Hepatocyte (in vitro differentiated cells): ENCODE results near the gene ANKRD30A. TPM values are rescaled to one million over a fixed set of nuclear protein-coding genes. Genes with fewer than 3 reads are reported as not detected.
"Not testable (repeated sequence)": the region's sequence is repeated elsewhere in the genome, so short reads cannot be mapped to it uniquely, and the experiment has no call there.

Source experiments
- DNase-seq: peaks from one replicate; pipeline ENCODE4 v3.0.0-alpha.2; 2016; ENCODE audit warnings: low spot score
- H2AFZ ChIP-seq: fragments of 200-600 bp; sonication (generic); 2 replicates; pipeline ENCODE4 v1.6.0; 2016; ENCODE audit warnings: antibody characterized with exemption, mild to moderate bottlenecking
- H3K27ac ChIP-seq: fragments of 200-600 bp; sonication (generic); 2 replicates; pipeline ENCODE4 v1.5.1; 2016; ENCODE audit warnings: mild to moderate bottlenecking
- H3K27me3 ChIP-seq: fragments of 200-600 bp; sonication (generic); 2 replicates; pipeline ENCODE4 v1.6.1; 2016
- H3K36me3 ChIP-seq: fragments of 200-600 bp; sonication (generic); replicated peaks from 2 replicates; pipeline ENCODE4 v1.5.1; 2016; ENCODE audit warnings: low read depth; ENCODE audit not compliant: insufficient read depth
- H3K4me1 ChIP-seq: fragments of 200-600 bp; sonication (generic); 2 replicates; pipeline ENCODE4 v1.5.1; 2016; ENCODE audit warnings: mild to moderate bottlenecking, moderate library complexity; ENCODE audit not compliant: insufficient read depth
- H3K4me2 ChIP-seq: fragments of 200-600 bp; sonication (generic); 2 replicates; pipeline ENCODE4 v1.6.0; 2016
- H3K4me3 ChIP-seq: fragments of 200-600 bp; sonication (generic); 2 replicates; pipeline ENCODE4 v1.5.1; 2016; ENCODE audit warnings: mild to moderate bottlenecking
- H3K79me2 ChIP-seq: fragments of 200-600 bp; sonication (generic); 2 replicates; pipeline ENCODE4 v1.6.0; 2017; ENCODE audit warnings: mild to moderate bottlenecking
- H3K9me2 ChIP-seq: fragments of 200-600 bp; sonication (generic); replicated peaks from 2 replicates; pipeline ENCODE4 v1.6.0; 2017; ENCODE audit warnings: mild to moderate bottlenecking; ENCODE audit not compliant: insufficient read depth
- H3K9me3 ChIP-seq: fragments of 200-600 bp; sonication (generic); 2 replicates; pipeline ENCODE4 v1.5.1; 2016; ENCODE audit warnings: low read depth, mild to moderate bottlenecking
- H4K20me1 ChIP-seq: fragments of 200-600 bp; sonication (generic); 2 replicates; pipeline ENCODE4 v1.6.0; 2016; ENCODE audit warnings: mild to moderate bottlenecking; ENCODE audit not compliant: insufficient read depth, poor library complexity, severe bottlenecking
- CTCF ChIP-seq: fragments of 200-600 bp; sonication (generic); IDR thresholded peaks from 2 replicates; pipeline ENCODE4 v1.5.1; 2016; ENCODE audit warnings: antibody characterized with exemption, mild to moderate bottlenecking; ENCODE audit not compliant: poor library complexity
- EZH2 ChIP-seq: fragments of 200-600 bp; sonication (generic); IDR thresholded peaks from 2 replicates; pipeline ENCODE4 v1.6.1; 2016; ENCODE audit warnings: antibody characterized with exemption, mild to moderate bottlenecking, borderline replicate concordance
- EZH2phosphoT487 ChIP-seq: fragments of 200-600 bp; sonication (generic); IDR thresholded peaks from one replicate; pipeline ENCODE4 v1.6.1; 2018; ENCODE audit warnings: antibody characterized with exemption, mild to moderate bottlenecking, low read depth, moderate library complexity; ENCODE audit not compliant: unreplicated experiment, severe bottlenecking
- WGBS: methylation state at CpG from one replicate; pipeline ENCODE4 v1.1.6; 2016; ENCODE audit warnings: low lambda C conversion rate; ENCODE audit errors: missing lambda C conversion rate; 5-methylcytosine and 5-hydroxymethylcytosine counted together
- polyA plus RNA-seq: library from polyadenylated mRNA; unstranded; fragments of >200 nt; fragmentation: Nextera tagmentation; extraction: Ambion mirVana; gene quantifications from 2 replicates; pipeline ENCODE4 v1.2.1, GENCODE V29; 2016
- total RNA-seq: library from RNA; depleted of rRNA; stranded (reverse); fragments of >200 nt; gene quantifications from 2 replicates; pipeline ENCODE4 v1.2.3, GENCODE V29; 2014

The ANKRD30A gene
- total and polyA plus RNA-seq, 2 experiments from 2014 or later, result not detected

- DNase-seq, result no peak
- H3K79me2 ChIP-seq, result no peaks in the 10 kb centered on the region
- no peaks in the 10 kb centered on the region for H3K9me3 ChIP-seq
- 57% methylated on average over 5 of the region's 5 CpGs for WGBS
- TF ChIP-seq CTCF (no peak), EZH2phosphoT487 (no peak), EZH2 (no peak)
- no peak overlapping the region for H3K4me2 ChIP-seq
- no peak overlapping the region for H2AFZ ChIP-seq
- no peaks in the 10 kb centered on the region for H3K9me2 ChIP-seq
- no peak overlapping the region for H3K27ac ChIP-seq
- H4K20me1 ChIP-seq, result no peaks in the 10 kb centered on the region
- H3K36me3 ChIP-seq, result no peaks in the 10 kb centered on the region
- no peaks in the 10 kb centered on the region for H3K27me3 ChIP-seq
- no peak overlapping the region for H3K4me3 ChIP-seq
- no peaks in the 10 kb centered on the region for H3K4me1 ChIP-seq
Observed at GRCh38 chr10:37146443-37146842, 21.0 kb downstream of the ANKRD30A start.

GRCh38 chr10:37162430-37162829 is 37.0 kb downstream of the ANKRD30A start:
- not testable (repeated sequence) for H3K4me1 ChIP-seq, H3K27me3 ChIP-seq, H3K79me2 ChIP-seq, H2AFZ ChIP-seq, H3K36me3 ChIP-seq, H3K4me3 ChIP-seq, H3K27ac ChIP-seq, H3K9me2 ChIP-seq, H4K20me1 ChIP-seq, H3K4me2 ChIP-seq, H3K9me3 ChIP-seq, DNase-seq
- WGBS, result 69% methylated on average over 4 of the region's 4 CpGs

- H2AFZ ChIP-seq, H3K79me2 ChIP-seq, DNase-seq, H3K27me3 ChIP-seq, H3K4me1 ChIP-seq, H4K20me1 ChIP-seq, H3K9me3 ChIP-seq, H3K4me2 ChIP-seq, H3K36me3 ChIP-seq, H3K4me3 ChIP-seq, H3K9me2 ChIP-seq, H3K27ac ChIP-seq: not testable (repeated sequence)
- WGBS, result 96% methylated on average over 5 of the region's 13 CpGs
Observed at GRCh38 chr10:37171945-37172344, 46.5 kb downstream of the ANKRD30A start.

GRCh38 chr10:37178296-37178695 is 52.9 kb downstream of the ANKRD30A start:
- 62% methylated on average over 4 of the region's 4 CpGs for WGBS
- not testable (repeated sequence) for DNase-seq, H3K9me2 ChIP-seq, H3K9me3 ChIP-seq, H3K4me3 ChIP-seq, H3K27me3 ChIP-seq, H3K4me1 ChIP-seq, H4K20me1 ChIP-seq, H3K27ac ChIP-seq, H3K79me2 ChIP-seq, H3K36me3 ChIP-seq, H2AFZ ChIP-seq, H3K4me2 ChIP-seq

GRCh38 chr10:37182719-37183118 is 57.3 kb downstream of the ANKRD30A start:
- H3K4me1 ChIP-seq, H3K36me3 ChIP-seq, H3K9me2 ChIP-seq, H3K9me3 ChIP-seq, H2AFZ ChIP-seq, DNase-seq, H3K4me2 ChIP-seq, H3K27me3 ChIP-seq, H4K20me1 ChIP-seq, H3K79me2 ChIP-seq, H3K27ac ChIP-seq, H3K4me3 ChIP-seq: not testable (repeated sequence)
- 86% methylated on average over 7 of the region's 11 CpGs for WGBS
